ENCODE results near the gene CBX5. TPM values are rescaled to one million over a fixed set of nuclear protein-coding genes. Genes with fewer than 3 reads are reported as not detected.
"Not testable (repeated sequence)": the region's sequence is repeated elsewhere in the genome, so short reads cannot be mapped to it uniquely, and the experiment has no call there.

Gene CBX5
- polyA plus RNA-seq, 1 donor (not counting 4 experiments of a cell fraction or from before 2014, with no cell fraction given): 25.8 TPM

GRCh38 chr12:54195080-54195736, 84.7 kb downstream of the CBX5 start:
- Histone ChIP-seq H3K36me3 (ENCODE audit: control insufficient read depth in 2 of 2, extremely low read depth in 1 of 2, insufficient read depth in 2 of 2, low read length in 2 of 2) (no peaks in the 10 kb centered on the region), H3K9ac (ENCODE audit: control insufficient read depth, extremely low read depth, insufficient read depth, low read length) (no peak overlapping the region), H4K20me1 (ENCODE audit: control insufficient read depth, extremely low read depth, insufficient read depth, low read length) (no peaks in the 10 kb centered on the region), H3K79me2 (ENCODE audit: control insufficient read depth, insufficient read depth, low read length) (no peaks in the 10 kb centered on the region), H3K4me1 (ENCODE audit: control insufficient read depth, extremely low read depth, insufficient read depth, low read length) (peaks cover 22% of the 10 kb centered on the region), H3K9me1 (ENCODE audit: control insufficient read depth, extremely low read depth, insufficient read depth, low read length) (no peaks in the 10 kb centered on the region), H3K9me3 (ENCODE audit: control insufficient read depth, low read depth, low read length) (no peaks in the 10 kb centered on the region), H3K27me3 (ENCODE audit: control insufficient read depth, extremely low read depth, insufficient read depth, low read length) (no peaks in the 10 kb centered on the region), H3K4me2 (ENCODE audit: control insufficient read depth, extremely low read depth, insufficient read depth, low read depth, low read length) (no peak overlapping the region), H3K4me3 (ENCODE audit: control insufficient read depth in 2 of 3, extremely low read depth in 1 of 3, insufficient read depth in 2 of 3, low read depth in 1 of 3, low read length in 3 of 3) (no peak overlapping the region), H2AFZ (ENCODE audit: control insufficient read depth, low read length) (no peak overlapping the region), H3K27ac (ENCODE audit: control insufficient read depth, insufficient read depth, low read length) (no peak overlapping the region)
- FAIRE-seq (no peak), DNase-seq (ENCODE audit: low read depth, low spot score) (no peak)
- TF ChIP-seq EZH2 (IDR thresholded peaks at IDR 0.05; ENCODE audit: low read length): no peak
- TF ChIP-seq CTCF (optimal IDR thresholded peaks at IDR 0.05 in 1 of 3, IDR thresholded peaks at IDR 0.05 in 1 of 3, conservative IDR thresholded peaks at IDR 0.05 in 1 of 3; ENCODE audit: extremely low read depth in 1 of 3, insufficient read depth in 2 of 3, low read length in 3 of 3): no peak
- dilution Hi-C loops (cut with MboI; ENCODE audit: extremely low pct_ligation_motif_present, low sequenced_read_pairs): no loop called here

- H3K27ac ChIP-seq (ENCODE audit: control insufficient read depth, insufficient read depth, low read length); DNase-seq (ENCODE audit: low read depth, low spot score); H3K9me3 ChIP-seq (ENCODE audit: control insufficient read depth, low read depth, low read length); dilution Hi-C loops (cut with MboI; ENCODE audit: extremely low pct_ligation_motif_present, low sequenced_read_pairs); H3K9me1 ChIP-seq (ENCODE audit: control insufficient read depth, extremely low read depth, insufficient read depth, low read length); H3K4me2 ChIP-seq (ENCODE audit: control insufficient read depth, extremely low read depth, insufficient read depth, low read depth, low read length); H3K9ac ChIP-seq (ENCODE audit: control insufficient read depth, extremely low read depth, insufficient read depth, low read length); H3K79me2 ChIP-seq (ENCODE audit: control insufficient read depth, insufficient read depth, low read length); H3K27me3 ChIP-seq (ENCODE audit: control insufficient read depth, extremely low read depth, insufficient read depth, low read length); H4K20me1 ChIP-seq (ENCODE audit: control insufficient read depth, extremely low read depth, insufficient read depth, low read length); FAIRE-seq; H2AFZ ChIP-seq (ENCODE audit: control insufficient read depth, low read length); H3K4me3 ChIP-seq (ENCODE audit: control insufficient read depth in 2 of 3, extremely low read depth in 1 of 3, insufficient read depth in 2 of 3, low read depth in 1 of 3, low read length in 3 of 3); H3K36me3 ChIP-seq (ENCODE audit: control insufficient read depth in 2 of 2, extremely low read depth in 1 of 2, insufficient read depth in 2 of 2, low read length in 2 of 2): not testable (repeated sequence)
- H3K4me1 ChIP-seq (ENCODE audit: control insufficient read depth, extremely low read depth, insufficient read depth, low read length): peaks cover 21% of the 10 kb centered on the region
Measured at GRCh38 chr12:54194611-54195010, 85.3 kb downstream of the CBX5 start.

DNA sequence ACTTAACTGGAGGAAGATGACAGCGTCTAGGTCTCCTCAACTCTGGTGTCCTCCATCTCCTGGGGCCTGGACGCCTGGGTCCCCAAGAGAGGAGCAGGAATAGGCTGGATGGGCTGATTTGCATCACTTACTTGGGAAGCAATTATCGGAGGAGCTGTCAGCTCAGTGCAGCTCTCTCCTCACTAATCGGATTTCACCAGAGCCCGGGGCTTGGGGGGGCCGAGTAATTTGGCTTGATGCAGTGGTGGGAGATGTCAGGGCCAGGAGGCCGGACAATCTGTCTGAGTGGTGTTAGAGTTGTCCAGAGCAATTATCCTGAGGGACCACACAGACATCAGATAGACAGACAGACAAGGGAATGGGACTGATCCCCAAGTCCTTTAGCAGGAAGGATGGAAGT, 86.5 kb downstream of the CBX5 start:
- H3K9me3 ChIP-seq (ENCODE audit: control insufficient read depth, low read depth, low read length): no peaks in the 10 kb centered on the region
- no peak overlapping the region for H3K4me2 ChIP-seq (ENCODE audit: control insufficient read depth, extremely low read depth, insufficient read depth, low read depth, low read length)
- TF ChIP-seq CTCF (optimal IDR thresholded peaks at IDR 0.05 in 1 of 3, IDR thresholded peaks at IDR 0.05 in 1 of 3, conservative IDR thresholded peaks at IDR 0.05 in 1 of 3; ENCODE audit: extremely low read depth in 1 of 3, insufficient read depth in 2 of 3, low read length in 3 of 3): no peak
- no peak for TF ChIP-seq EZH2 (IDR thresholded peaks at IDR 0.05; ENCODE audit: low read length)
- H4K20me1 ChIP-seq (ENCODE audit: control insufficient read depth, extremely low read depth, insufficient read depth, low read length): no peaks in the 10 kb centered on the region
- DNase-seq (ENCODE audit: low read depth, low spot score): no peak
- no peak overlapping the region for H3K27ac ChIP-seq (ENCODE audit: control insufficient read depth, insufficient read depth, low read length)
- H3K36me3 ChIP-seq (ENCODE audit: control insufficient read depth in 2 of 2, extremely low read depth in 1 of 2, insufficient read depth in 2 of 2, low read length in 2 of 2): no peaks in the 10 kb centered on the region
- dilution Hi-C loops (cut with MboI; ENCODE audit: extremely low pct_ligation_motif_present, low sequenced_read_pairs): no loop called here
- no peak overlapping the region for H3K9ac ChIP-seq (ENCODE audit: control insufficient read depth, extremely low read depth, insufficient read depth, low read length)
- H3K27me3 ChIP-seq (ENCODE audit: control insufficient read depth, extremely low read depth, insufficient read depth, low read length): no peaks in the 10 kb centered on the region
- FAIRE-seq: no peak
- H2AFZ ChIP-seq (ENCODE audit: control insufficient read depth, low read length): no peak overlapping the region
- no peaks in the 10 kb centered on the region for H3K9me1 ChIP-seq (ENCODE audit: control insufficient read depth, extremely low read depth, insufficient read depth, low read length)
- peaks cover 3% of the 10 kb centered on the region for H3K79me2 ChIP-seq (ENCODE audit: control insufficient read depth, insufficient read depth, low read length)
- no peak overlapping the region for H3K4me3 ChIP-seq (ENCODE audit: control insufficient read depth in 2 of 3, extremely low read depth in 1 of 3, insufficient read depth in 2 of 3, low read depth in 1 of 3, low read length in 3 of 3)
- peaks cover 26% of the 10 kb centered on the region for H3K4me1 ChIP-seq (ENCODE audit: control insufficient read depth, extremely low read depth, insufficient read depth, low read length)

Data from keratinocyte (primary cell).